CD4-positive, alpha-beta memory T cell (primary cell): ENCODE data around the gene USP49. TPM values are rescaled to one million over a fixed set of nuclear protein-coding genes. Genes with fewer than 3 reads are reported as not detected.
A peak's percentile ranks its signal among the peaks of the same experiment; 100 is the strongest.

ENCODE experiments used
- CTCF ChIA-PET: fragments of 350-600 bp; sonication (Branson Sonifier 250); formaldehyde crosslinking; loops from one replicate; lab custom pipeline; 2021; ENCODE audit warnings: inconsistent platforms; ENCODE audit not compliant: partially characterized antibody; lab: Charles Lee
- POLR2A ChIA-PET: fragments of 350-600 bp; sonication (Branson Sonifier 250); formaldehyde crosslinking; loops from one replicate; lab custom pipeline; 2021; ENCODE audit not compliant: partially characterized antibody; lab: Charles Lee
- DNase-seq, 5 donors: peaks; one replicate each; pipeline versions ENCODE4 v3.0.0 to v3.0.0-alpha.2; 2020 to 2022; ENCODE audit warnings: mixed read lengths in 1 of 5
- H3K27ac ChIP-seq: one replicate; pipeline ENCODE4 v1.7.0; 2013; ENCODE audit warnings: low read depth, low read length
- H3K27me3 ChIP-seq: 2 replicates; pipeline ENCODE4 v1.7.0; 2013; ENCODE audit warnings: mild to moderate bottlenecking, low read length, moderate library complexity; ENCODE audit not compliant: insufficient read depth
- H3K36me3 ChIP-seq: 2 replicates; pipeline ENCODE4 v1.7.0; 2013; ENCODE audit warnings: mild to moderate bottlenecking, low read length, moderate library complexity; ENCODE audit not compliant: insufficient read depth
- H3K4me1 ChIP-seq: 2 replicates; pipeline ENCODE4 v1.7.0; 2013; ENCODE audit warnings: mild to moderate bottlenecking, low read length, moderate library complexity; ENCODE audit not compliant: insufficient read depth
- H3K4me3 ChIP-seq, 2 donors: one replicate each; pipeline ENCODE4 v1.7.0; 2013; ENCODE audit warnings: low read length in 2 of 2, mild to moderate bottlenecking in 1 of 2
- H3K9me3 ChIP-seq, 2 donors: one replicate each; pipeline ENCODE4 v1.7.0; 2013; ENCODE audit warnings: low read length in 2 of 2, control low read depth in 1 of 2; ENCODE audit not compliant: control insufficient read depth in 1 of 2
- H3K27ac Mint-ChIP-seq, 7 donors: one replicate each; pipeline ENCODE4 v1.8.0; 2020 to 2021; ENCODE audit warnings: mixed read lengths in 7 of 7, mild to moderate bottlenecking in 6 of 7, inconsistent platforms in 3 of 7, moderate library complexity in 3 of 7
- H3K27me3 Mint-ChIP-seq, 2 donors: one replicate each; pipeline ENCODE4 v1.8.0; 2020 to 2021; ENCODE audit warnings: mixed read lengths in 2 of 2
- H3K36me3 Mint-ChIP-seq, 2 donors: one replicate each; pipeline ENCODE4 v1.8.0; 2020 to 2021; ENCODE audit warnings: mixed read lengths in 2 of 2, inconsistent platforms in 1 of 2, mild to moderate bottlenecking in 1 of 2
- H3K4me1 Mint-ChIP-seq, 4 donors: one replicate each; pipeline ENCODE4 v1.8.0; 2020 to 2021; ENCODE audit warnings: mixed read lengths in 4 of 4, mild to moderate bottlenecking in 1 of 4
- H3K4me3 Mint-ChIP-seq, 8 donors: one replicate each; pipeline ENCODE4 v1.8.0; 2020 to 2021; ENCODE audit warnings: mixed read lengths in 8 of 8, mild to moderate bottlenecking in 7 of 8, moderate library complexity in 6 of 8, inconsistent platforms in 3 of 8
- H3K9me3 Mint-ChIP-seq, 8 donors: one replicate each; pipeline ENCODE4 v1.8.0; 2020 to 2021; ENCODE audit warnings: mixed read lengths in 8 of 8, mild to moderate bottlenecking in 5 of 8, inconsistent platforms in 3 of 8, moderate library complexity in 1 of 8
- intact Hi-C: fragments of 100-400 bp; cut with micrococcal nuclease; formaldehyde crosslinking; loops from one replicate; pipeline ENCODE4 v1.15.1; 2023
- polyA plus RNA-seq, 2 donors: library from polyadenylated mRNA; unstranded; fragments of 300-500 nt; fragmentation: Illumina TruSeq; gene quantifications; one replicate each; pipeline ENCODE4 v1.2.3, GENCODE V29; 2021
- total RNA-seq, 2 experiments: library from RNA; stranded (reverse); gene quantifications; one replicate each; pipeline ENCODE4 v1.2.3, GENCODE V29; 2021

USP49 gene
- total and polyA plus RNA-seq, 4 experiments from 2014 or later: 0.18 to 2.4 (median 1.1) TPM

- Mint-ChIP-seq H3K27me3 (no peaks in the 10 kb centered on the region), H3K27ac (peak overlapping the region in 1 of 7 donors; percentile 2), H3K4me3 (no peak overlapping the region), H3K9me3 (peaks cover 0 to 2% (median 0%) of the 10 kb centered on the region in 8 donors), H3K4me1 (no peaks in the 10 kb centered on the region), H3K36me3 (no peaks in the 10 kb centered on the region)
- Histone ChIP-seq H3K27ac (no peak overlapping the region), H3K36me3 (no peaks in the 10 kb centered on the region), H3K4me3 (no peak overlapping the region), H3K27me3 (no peaks in the 10 kb centered on the region), H3K4me1 (no peaks in the 10 kb centered on the region), H3K9me3 (no peaks in the 10 kb centered on the region)
- CTCF ChIA-PET: no interaction called here
- POLR2A ChIA-PET: no interaction called here
- intact Hi-C loops: no loop called here
- peak in 1 of 5 donors; percentile 17 for DNase-seq
These were observed 35.8 kb downstream of the USP49 start for GRCh38 chr6:41859356-41859755.

- H3K27ac ChIP-seq: no peak overlapping the region
- ChIA-PET POLR2A (no interaction called here), CTCF (interaction anchor here (0.8 to 1.3 kb wide), 2 partner anchors 12 to 16 kb away, joined by 3 to 4 read pairs; no protein-coding TSS in a partner anchor)
- no peak overlapping the region for H3K4me3 ChIP-seq
- H3K27me3 ChIP-seq: no peaks in the 10 kb centered on the region
- DNase-seq: no peak
- Mint-ChIP-seq H3K4me1 (no peaks in the 10 kb centered on the region), H3K27me3 (no peaks in the 10 kb centered on the region), H3K27ac (peak overlapping the region in 1 of 7 donors; percentile 19), H3K36me3 (no peaks in the 10 kb centered on the region), H3K9me3 (peaks cover 0 to 2% (median 0%) of the 10 kb centered on the region in 8 donors), H3K4me3 (no peak overlapping the region)
- H3K9me3 ChIP-seq: no peaks in the 10 kb centered on the region
- intact Hi-C loops: no loop called here
- no peaks in the 10 kb centered on the region for H3K4me1 ChIP-seq
- no peaks in the 10 kb centered on the region for H3K36me3 ChIP-seq
These were observed 36.5 kb downstream of the USP49 start for GRCh38 chr6:41858703-41859102.

GRCh38 chr6:41850861-41851260, 44.3 kb downstream of the USP49 start:
- intact Hi-C loops: no loop called here
- Histone ChIP-seq H3K4me3 (no peak overlapping the region), H3K27me3 (no peaks in the 10 kb centered on the region), H3K9me3 (no peaks in the 10 kb centered on the region), H3K27ac (no peak overlapping the region), H3K4me1 (no peaks in the 10 kb centered on the region), H3K36me3 (no peaks in the 10 kb centered on the region)
- no peak for DNase-seq
- ChIA-PET POLR2A (no interaction called here), CTCF (no interaction called here)
- H3K27me3 Mint-ChIP-seq: no peaks in the 10 kb centered on the region
- H3K4me1 Mint-ChIP-seq: peaks cover 5 to 8% (median 6%) of the 10 kb centered on the region in 4 donors
- H3K36me3 Mint-ChIP-seq: no peaks in the 10 kb centered on the region
- no peak overlapping the region for H3K4me3 Mint-ChIP-seq
- H3K9me3 Mint-ChIP-seq: peaks cover 0 to 4% (median 0%) of the 10 kb centered on the region in 8 donors
- peak overlapping the region in 1 of 7 donors; percentile 40 for H3K27ac Mint-ChIP-seq

- H3K4me3 Mint-ChIP-seq: no peak overlapping the region
These were observed 48.4 kb downstream of the USP49 start for GRCh38 chr6:41846666-41847237.

GRCh38 chr6:41843178-41843577, 52.0 kb downstream of the USP49 start:
- Histone ChIP-seq H3K27me3 (no peaks in the 10 kb centered on the region), H3K4me1 (no peaks in the 10 kb centered on the region), H3K9me3 (no peaks in the 10 kb centered on the region), H3K27ac (no peak overlapping the region), H3K4me3 (no peak overlapping the region), H3K36me3 (no peaks in the 10 kb centered on the region)
- Mint-ChIP-seq H3K27me3 (no peaks in the 10 kb centered on the region), H3K4me1 (peaks cover 5 to 8% (median 6%) of the 10 kb centered on the region in 4 donors), H3K36me3 (no peaks in the 10 kb centered on the region), H3K9me3 (peaks cover 0 to 2% (median 0%) of the 10 kb centered on the region in 8 donors), H3K27ac (no peak overlapping the region), H3K4me3 (no peak overlapping the region)
- ChIA-PET CTCF (interaction anchor here (0.9 kb wide), 1 partner anchor 201 kb away, joined by 3 read pairs; no protein-coding TSS in a partner anchor), POLR2A (no interaction called here)
- no peak for DNase-seq
- intact Hi-C loops: no loop called here

More at GRCh38 chr6:41846666-41847237, 48.4 kb downstream of the USP49 start:
- no peaks in the 10 kb centered on the region for H3K9me3 ChIP-seq
- peak; percentile 41 to 57 (median 51) for DNase-seq
- H3K36me3 ChIP-seq: no peaks in the 10 kb centered on the region
- H3K27me3 ChIP-seq: no peaks in the 10 kb centered on the region
- POLR2A ChIA-PET: interaction anchor here (1.0 kb wide), 1 partner anchor 199 kb away, joined by 3 read pairs; no protein-coding TSS in a partner anchor
- no peak overlapping the region for H3K4me3 ChIP-seq
- intact Hi-C loops: loop anchor here (1.0 to 2.0 kb wide), 5 partner anchors 66 to 320 kb away; partner anchors contain the start of gene PRICKLE4
- H3K27ac Mint-ChIP-seq: peak overlapping the region in 1 of 7 donors; percentile 53
- no peaks in the 10 kb centered on the region for H3K4me1 ChIP-seq
- no peaks in the 10 kb centered on the region for H3K36me3 Mint-ChIP-seq
- H3K9me3 Mint-ChIP-seq: peaks cover 0 to 4% (median 0%) of the 10 kb centered on the region in 8 donors
- CTCF ChIA-PET: interaction anchor here (0.6 to 6.6 kb wide), 25 partner anchors 8 to 701 kb away, joined by 3 to 95 read pairs (median 4); partner anchors contain the start of gene TAF8
- no peak overlapping the region for H3K27ac ChIP-seq
- no peaks in the 10 kb centered on the region for H3K27me3 Mint-ChIP-seq
- peaks cover 5 to 8% (median 6%) of the 10 kb centered on the region in 4 donors for H3K4me1 Mint-ChIP-seq

- Mint-ChIP-seq H3K9me3 (no peaks in the 10 kb centered on the region), H3K4me3 (no peak overlapping the region), H3K27ac (no peak overlapping the region), H3K36me3 (no peaks in the 10 kb centered on the region), H3K4me1 (no peaks in the 10 kb centered on the region), H3K27me3 (no peaks in the 10 kb centered on the region)
- Histone ChIP-seq H3K9me3 (no peaks in the 10 kb centered on the region), H3K27me3 (no peaks in the 10 kb centered on the region), H3K4me1 (no peaks in the 10 kb centered on the region), H3K4me3 (no peak overlapping the region), H3K36me3 (no peaks in the 10 kb centered on the region), H3K27ac (no peak overlapping the region)
- DNase-seq: no peak
- ChIA-PET CTCF (no interaction called here), POLR2A (no interaction called here)
- intact Hi-C loops: no loop called here
These were observed 54.8 kb downstream of the USP49 start for GRCh38 chr6:41840326-41840725.

GRCh38 chr6:41836660-41837052, 58.5 kb downstream of the USP49 start:
- CTCF ChIA-PET: no interaction called here
- Mint-ChIP-seq H3K27ac (no peak overlapping the region), H3K27me3 (no peaks in the 10 kb centered on the region), H3K4me1 (no peaks in the 10 kb centered on the region), H3K9me3 (no peaks in the 10 kb centered on the region), H3K4me3 (no peak overlapping the region), H3K36me3 (peaks cover 0 to 3% of the 10 kb centered on the region in 2 donors)
- POLR2A ChIA-PET: no interaction called here
- H3K4me1 ChIP-seq: no peaks in the 10 kb centered on the region
- intact Hi-C loops: no loop called here
- H3K4me3 ChIP-seq: no peak overlapping the region
- DNase-seq: no peak
- H3K27ac ChIP-seq: no peak overlapping the region
- H3K36me3 ChIP-seq: no peaks in the 10 kb centered on the region
- H3K9me3 ChIP-seq: no peaks in the 10 kb centered on the region
- H3K27me3 ChIP-seq: no peaks in the 10 kb centered on the region
